ENCODE results near the gene THSD4. TPM values are rescaled to one million over a fixed set of nuclear protein-coding genes. Genes with fewer than 3 reads are reported as not detected.
A peak's percentile ranks its signal among the peaks of the same experiment; 100 is the strongest.

Gene THSD4
- total and polyA plus RNA-seq, 8 donors: 15.7 to 43.3 (median 19.1) TPM

GRCh38 chr15:71198846-71199245 lies 83.6 kb downstream of the THSD4 start:
- TF ChIP-seq CTCF (IDR thresholded peaks at IDR 0.05): no peak
- Histone ChIP-seq H3K4me1 (no peaks in the 10 kb centered on the region), H3K9me3 (no peaks in the 10 kb centered on the region), H3K36me3 (no peaks in the 10 kb centered on the region), H3K27me3 (no peaks in the 10 kb centered on the region), H3K27ac (no peak overlapping the region), H3K4me3 (no peak overlapping the region)
- intact Hi-C loops (cut with DNase I): no loop called here
- DNase-seq (no peak), ATAC-seq (no peak)

GRCh38 chr15:71199384-71200351 lies 84.4 kb downstream of the THSD4 start:
- H3K27me3 ChIP-seq: no peaks in the 10 kb centered on the region
- DNase-seq (no peak), ATAC-seq (no peak)
- H3K4me3 ChIP-seq: no peak overlapping the region
- H3K9me3 ChIP-seq: no peaks in the 10 kb centered on the region
- no peaks in the 10 kb centered on the region for H3K4me1 ChIP-seq
- no peak overlapping the region for H3K27ac ChIP-seq
- intact Hi-C loops (cut with DNase I): no loop called here
- no peak for TF ChIP-seq CTCF (IDR thresholded peaks at IDR 0.05)
- no peaks in the 10 kb centered on the region for H3K36me3 ChIP-seq

- H3K9me3 ChIP-seq: no peaks in the 10 kb centered on the region
- no peaks in the 10 kb centered on the region for H3K4me1 ChIP-seq
- no peaks in the 10 kb centered on the region for H3K36me3 ChIP-seq
- no peaks in the 10 kb centered on the region for H3K27me3 ChIP-seq
- DNase-seq: peak in 3 of 4 donors; percentile 65 to 90 (median 75)
- intact Hi-C loops (cut with DNase I): no loop called here
- no peak overlapping the region for H3K27ac ChIP-seq
- no peak overlapping the region for H3K4me3 ChIP-seq
- no peak for TF ChIP-seq CTCF (IDR thresholded peaks at IDR 0.05)
- ATAC-seq: peak; percentile 85
Measured at GRCh38 chr15:71201477-71201876, 86.2 kb downstream of the THSD4 start.

- no peaks in the 10 kb centered on the region for H3K36me3 ChIP-seq
- no peaks in the 10 kb centered on the region for H3K27me3 ChIP-seq
- no peaks in the 10 kb centered on the region for H3K4me1 ChIP-seq
- ATAC-seq (no peak), DNase-seq (no peak)
- intact Hi-C loops (cut with DNase I): no loop called here
- no peak for TF ChIP-seq CTCF (IDR thresholded peaks at IDR 0.05)
- H3K4me3 ChIP-seq: no peak overlapping the region
- no peak overlapping the region for H3K27ac ChIP-seq
- H3K9me3 ChIP-seq: no peaks in the 10 kb centered on the region
Measured at GRCh38 chr15:71202712-71203111, 87.4 kb downstream of the THSD4 start.

GRCh38 chr15:71203586-71204474 lies 88.6 kb downstream of the THSD4 start:
- no peaks in the 10 kb centered on the region for H3K4me1 ChIP-seq
- no peak for TF ChIP-seq CTCF (IDR thresholded peaks at IDR 0.05)
- intact Hi-C loops (cut with DNase I): no loop called here
- ATAC-seq (peak; percentile 9), DNase-seq (no peak)
- H3K27ac ChIP-seq: no peak overlapping the region
- no peak overlapping the region for H3K4me3 ChIP-seq
- H3K9me3 ChIP-seq: no peaks in the 10 kb centered on the region
- H3K27me3 ChIP-seq: no peaks in the 10 kb centered on the region
- no peaks in the 10 kb centered on the region for H3K36me3 ChIP-seq
